Breast epithelium (tissue), 3 donors: ENCODE data around the gene GRXCR1.

Source experiments
- CTCF ChIP-seq, 3 donors: fragments of 450-650 bp; IDR thresholded peaks; one replicate each; pipeline ENCODE4 v1.5.1; 2016 to 2017; ENCODE audit warnings: antibody characterized with exemption in 3 of 3, mild to moderate bottlenecking in 3 of 3, moderate library complexity in 3 of 3
- POLR2A ChIP-seq: fragments of 450-650 bp; IDR thresholded peaks from one replicate; pipeline ENCODE4 v1.6.1; 2016; ENCODE audit warnings: antibody characterized with exemption, mild to moderate bottlenecking, moderate library complexity
- POLR2AphosphoS5 ChIP-seq, 3 donors: sonication (generic); formaldehyde crosslinking; IDR thresholded peaks; one replicate each; pipeline ENCODE4 v1.6.1; 2017; ENCODE audit warnings: antibody characterized with exemption in 3 of 3

- TF ChIP-seq POLR2A (no peak), CTCF (IDR thresholded peaks at IDR 0.05) (no peak), POLR2AphosphoS5 (IDR thresholded peaks at IDR 0.05) (no peak)
These were observed 869 bp upstream of the GRXCR1 start for GRCh38 chr4:42891644-42892043.
